MM.1S (cell line): Measurements from ENCODE around the gene RSBN1.

Source experiments
- DNase-seq: peaks from one replicate; pipeline ENCODE4 v3.0.0-alpha.2; 2015
- H2AFZ ChIP-seq: fragments of 300-600 bp; sonication (generic); 2 replicates; pipeline ENCODE4 v1.6.0; 2016; ENCODE audit warnings: antibody characterized with exemption, low read length
- H3F3A ChIP-seq: fragments of 300-600 bp; sonication (generic); 2 replicates; pipeline ENCODE4 v1.6.1; 2016; ENCODE audit warnings: mild to moderate bottlenecking, antibody characterized with exemption, low read length, moderate library complexity, mixed read lengths; ENCODE audit not compliant: insufficient read depth
- H3K27ac ChIP-seq: fragments of 300-600 bp; sonication (generic); 2 replicates; pipeline ENCODE4 v1.5.1; 2016; ENCODE audit warnings: mild to moderate bottlenecking, low read length
- H3K27me3 ChIP-seq: fragments of 300-600 bp; sonication (generic); replicated peaks from 2 replicates; pipeline ENCODE4 v1.6.0; 2016; ENCODE audit warnings: low read length; ENCODE audit not compliant: insufficient read depth
- H3K36me3 ChIP-seq: fragments of 300-600 bp; sonication (generic); replicated peaks from 2 replicates; pipeline ENCODE4 v1.6.1; 2016; ENCODE audit warnings: mild to moderate bottlenecking, low read length, mixed read lengths; ENCODE audit not compliant: insufficient read depth
- H3K4me1 ChIP-seq: fragments of 300-600 bp; sonication (generic); 2 replicates; pipeline ENCODE4 v1.6.1; 2016; ENCODE audit warnings: low read length, mixed read lengths
- H3K4me2 ChIP-seq: fragments of 300-600 bp; sonication (generic); 2 replicates; pipeline ENCODE4 v1.6.0; 2016; ENCODE audit warnings: low read depth, low read length
- H3K4me3 ChIP-seq: fragments of 300-600 bp; sonication (generic); 2 replicates; pipeline ENCODE4 v1.5.1; 2016; ENCODE audit warnings: low read length, mixed read lengths
- H3K79me2 ChIP-seq: fragments of 300-600 bp; sonication (generic); 2 replicates; pipeline ENCODE4 v1.6.1; 2016; ENCODE audit warnings: mixed run types, low read length, mixed read lengths
- H3K9ac ChIP-seq: fragments of 300-600 bp; sonication (generic); 2 replicates; pipeline ENCODE4 v1.6.1; 2016; ENCODE audit warnings: low read length, mixed read lengths
- H3K9me2 ChIP-seq: fragments of 300-600 bp; sonication (generic); replicated peaks from 2 replicates; pipeline ENCODE4 v1.6.1; 2016; ENCODE audit warnings: mild to moderate bottlenecking, low read length, mixed read lengths; ENCODE audit not compliant: insufficient read depth
- H3K9me3 ChIP-seq: fragments of 300-600 bp; sonication (generic); replicated peaks from 2 replicates; pipeline ENCODE4 v1.6.1; 2016; ENCODE audit warnings: mild to moderate bottlenecking, low read length, mixed read lengths; ENCODE audit not compliant: insufficient read depth
- H4K20me1 ChIP-seq: fragments of 300-600 bp; sonication (generic); 2 replicates; pipeline ENCODE4 v1.6.1; 2016; ENCODE audit warnings: mild to moderate bottlenecking, low read length, moderate library complexity, mixed read lengths; ENCODE audit not compliant: insufficient read depth
- CTCF ChIP-seq: fragments of 300-600 bp; sonication (generic); IDR thresholded peaks from 2 replicates; pipeline ENCODE4 v1.5.1; 2016; ENCODE audit warnings: antibody characterized with exemption, low read length, mixed read lengths
- EZH2 ChIP-seq: fragments of 300-600 bp; sonication (generic); optimal IDR thresholded peaks from 2 replicates; pipeline ENCODE3; 2017; ENCODE audit warnings: low read depth, mild to moderate bottlenecking, antibody characterized with exemption, low read length, mixed read lengths
- EZH2phosphoT487 ChIP-seq: fragments of 300-600 bp; sonication (generic); IDR thresholded peaks from 2 replicates; pipeline ENCODE4 v1.6.1; 2018; ENCODE audit warnings: antibody characterized with exemption, low read length

RSBN1 gene

GRCh38 chr1:113818578-113818977 lies 6.3 kb upstream of the RSBN1 start:
- Histone ChIP-seq H3K36me3 (no peaks in the 10 kb centered on the region), H3K9me2 (no peaks in the 10 kb centered on the region), H4K20me1 (no peaks in the 10 kb centered on the region), H3K9ac (no peak overlapping the region), H2AFZ (no peak overlapping the region), H3K4me1 (no peaks in the 10 kb centered on the region), H3K4me3 (no peak overlapping the region), H3F3A (no peaks in the 10 kb centered on the region), H3K9me3 (no peaks in the 10 kb centered on the region), H3K4me2 (no peak overlapping the region), H3K27ac (no peak overlapping the region), H3K79me2 (no peaks in the 10 kb centered on the region), H3K27me3 (no peaks in the 10 kb centered on the region)
- no peak for DNase-seq
- no peak for TF ChIP-seq EZH2phosphoT487
- no peak for TF ChIP-seq EZH2

GRCh38 chr1:113813218-113813617 lies 942 bp upstream of the RSBN1 start:
- Histone ChIP-seq H3K4me3 (no peak overlapping the region), H3K4me2 (no peak overlapping the region), H3K9me3 (no peaks in the 10 kb centered on the region), H3K79me2 (peaks cover 36% of the 10 kb centered on the region), H4K20me1 (no peaks in the 10 kb centered on the region), H3K27ac (no peak overlapping the region), H3K4me1 (no peaks in the 10 kb centered on the region), H3K9me2 (no peaks in the 10 kb centered on the region), H3F3A (no peaks in the 10 kb centered on the region), H3K36me3 (no peaks in the 10 kb centered on the region), H3K27me3 (no peaks in the 10 kb centered on the region), H2AFZ (no peak overlapping the region), H3K9ac (no peak overlapping the region)
- no peak for DNase-seq
- TF ChIP-seq EZH2phosphoT487: no peak
- TF ChIP-seq EZH2: no peak
- no peak for TF ChIP-seq CTCF

- no peaks in the 10 kb centered on the region for H4K20me1 ChIP-seq
- H3K36me3 ChIP-seq: no peaks in the 10 kb centered on the region
- no peaks in the 10 kb centered on the region for H3K9me3 ChIP-seq
- peaks cover 42% of the 10 kb centered on the region for H3K79me2 ChIP-seq
- H2AFZ ChIP-seq: peak overlapping the region; percentile 87
- no peaks in the 10 kb centered on the region for H3K9me2 ChIP-seq
- H3K9ac ChIP-seq: peak overlapping the region; percentile 64
- no peak for DNase-seq
- TF ChIP-seq EZH2phosphoT487 (no peak), EZH2 (no peak), CTCF (no peak)
- peak overlapping the region; percentile 60 for H3K4me3 ChIP-seq
- no peaks in the 10 kb centered on the region for H3F3A ChIP-seq
- H3K4me2 ChIP-seq: peak overlapping the region; percentile 63; the same call in 1 of the 2 replicates
- no peaks in the 10 kb centered on the region for H3K4me1 ChIP-seq
- H3K27ac ChIP-seq: peak overlapping the region; percentile 61; the same call in 1 of the 2 replicates
- H3K27me3 ChIP-seq: no peaks in the 10 kb centered on the region
Measured at GRCh38 chr1:113812661-113813135, 422 bp upstream of the RSBN1 start.

GRCh38 chr1:113811156-113811887 lies 954 bp downstream of the RSBN1 start:
- H3K4me3 ChIP-seq: peak overlapping the region; percentile 85
- H3K9me2 ChIP-seq: no peaks in the 10 kb centered on the region
- peak; percentile 6 for DNase-seq
- H3K9ac ChIP-seq: peak overlapping the region; percentile 54
- H3K79me2 ChIP-seq: peaks cover 53% of the 10 kb centered on the region
- no peaks in the 10 kb centered on the region for H3K9me3 ChIP-seq
- no peaks in the 10 kb centered on the region for H4K20me1 ChIP-seq
- H3K4me1 ChIP-seq: no peaks in the 10 kb centered on the region
- H3F3A ChIP-seq: no peaks in the 10 kb centered on the region
- H3K27ac ChIP-seq: peak overlapping the region; percentile 51; the same call in 1 of the 2 replicates
- TF ChIP-seq CTCF (no peak), EZH2phosphoT487 (no peak), EZH2 (no peak)
- H3K36me3 ChIP-seq: no peaks in the 10 kb centered on the region
- peak overlapping the region; percentile 69 for H3K4me2 ChIP-seq
- H2AFZ ChIP-seq: no peak overlapping the region
- H3K27me3 ChIP-seq: no peaks in the 10 kb centered on the region
